PC-9 (cell line): ENCODE data around the gene CACNB4.

Experiments
- CTCF ChIP-seq: fragments of 200-600 bp; sonication (generic); conservative IDR thresholded peaks from 2 replicates; pipeline ENCODE4 v1.6.1; 2017; ENCODE audit warnings: mixed run types, antibody characterized with exemption, mild to moderate bottlenecking, moderate library complexity
- EZH2 ChIP-seq: fragments of 200-600 bp; sonication (generic); IDR thresholded peaks from 2 replicates; pipeline ENCODE4 v1.8.0; 2017; ENCODE audit warnings: antibody characterized with exemption, low read depth

- TF ChIP-seq CTCF: no peak
- TF ChIP-seq EZH2: no peak
These were observed 123.9 kb downstream of the CACNB4 start for GRCh38 chr2:151974988-151975387.
